SK-N-SH (cell line): Measurements from ENCODE around the gene TBL3.

Experiments
- CHD2 ChIP-seq: fragments of 150-350 bp; IDR thresholded peaks from 2 replicates; pipeline ENCODE4 v1.6.1; 2018; ENCODE audit warnings: low read length; ENCODE audit not compliant: partially characterized antibody
- EP300 ChIP-seq, 2 experiments: IDR thresholded peaks; 2 replicates each; pipeline versions ENCODE4 v1.4.0 to v1.6.1; 2012; ENCODE audit warnings: borderline replicate concordance in 1 of 2, low read depth in 1 of 2, low read length in 1 of 2
- FOXM1 ChIP-seq: IDR thresholded peaks from 2 replicates; pipeline ENCODE4 v1.4.0; 2012; ENCODE audit warnings: low read depth, mild to moderate bottlenecking
- NFIC ChIP-seq: IDR thresholded peaks from 2 replicates; pipeline ENCODE4 v1.4.0; 2012; ENCODE audit warnings: borderline replicate concordance
- NRF1 ChIP-seq: IDR thresholded peaks from 2 replicates; pipeline ENCODE4 v1.6.1; 2012; ENCODE audit warnings: low read depth, mild to moderate bottlenecking, low read length
- POLR2AphosphoS5 ChIP-seq: IDR thresholded peaks from 2 replicates; pipeline ENCODE4 v1.6.1; 2012; ENCODE audit warnings: low read depth, low read length
- RAD21 ChIP-seq: IDR thresholded peaks from 2 replicates; pipeline ENCODE4 v1.6.1; 2012; ENCODE audit warnings: mild to moderate bottlenecking, low read length
- SIN3A ChIP-seq: IDR thresholded peaks from 2 replicates; pipeline ENCODE4 v1.6.1; 2012; ENCODE audit warnings: low read depth, mild to moderate bottlenecking, low read length, moderate library complexity, borderline replicate concordance
- SMC3 ChIP-seq: IDR thresholded peaks from 2 replicates; pipeline ENCODE4 v1.6.1; 2012; ENCODE audit warnings: low read depth, low read length, improper control_type of control experiment
- USF2 ChIP-seq: fragments of 150-350 bp; IDR thresholded peaks from 2 replicates; pipeline ENCODE4 v1.6.1; 2017; ENCODE audit warnings: antibody characterized with exemption, low read length, low read depth, borderline replicate concordance
- YY1 ChIP-seq: IDR thresholded peaks from 2 replicates; pipeline ENCODE4 v1.4.0; 2012; ENCODE audit warnings: low read depth, mild to moderate bottlenecking
- TF ChIP-seq, protein P1 (sequence below): fragments of 200-600 bp; sonication (generic); IDR thresholded peaks from 2 replicates; pipeline ENCODE4 v1.6.1; 2017; ENCODE audit warnings: antibody characterized with exemption, mild to moderate bottlenecking, moderate library complexity
- TF ChIP-seq, protein P2 (sequence below): IDR thresholded peaks from 2 replicates; pipeline ENCODE4 v1.4.0; 2012; ENCODE audit warnings: low read depth

GRCh38 chr16:2009164-2009711 lies 37.4 kb downstream of the TBL3 start:
- TF ChIP-seq NRF1 (no peak), POLR2AphosphoS5 (no peak), CHD2 (no peak), RAD21 (no peak), YY1 (no peak), FOXM1 (no peak), SIN3A (no peak), SMC3 (no peak), EP300 (IDR thresholded peaks at IDR 0.05; ENCODE audit: borderline replicate concordance in 1 of 2, low read depth in 1 of 2, low read length in 1 of 2) (no peak), USF2 (no peak), NFIC (no peak)
- TF ChIP-seq, protein P1, sequence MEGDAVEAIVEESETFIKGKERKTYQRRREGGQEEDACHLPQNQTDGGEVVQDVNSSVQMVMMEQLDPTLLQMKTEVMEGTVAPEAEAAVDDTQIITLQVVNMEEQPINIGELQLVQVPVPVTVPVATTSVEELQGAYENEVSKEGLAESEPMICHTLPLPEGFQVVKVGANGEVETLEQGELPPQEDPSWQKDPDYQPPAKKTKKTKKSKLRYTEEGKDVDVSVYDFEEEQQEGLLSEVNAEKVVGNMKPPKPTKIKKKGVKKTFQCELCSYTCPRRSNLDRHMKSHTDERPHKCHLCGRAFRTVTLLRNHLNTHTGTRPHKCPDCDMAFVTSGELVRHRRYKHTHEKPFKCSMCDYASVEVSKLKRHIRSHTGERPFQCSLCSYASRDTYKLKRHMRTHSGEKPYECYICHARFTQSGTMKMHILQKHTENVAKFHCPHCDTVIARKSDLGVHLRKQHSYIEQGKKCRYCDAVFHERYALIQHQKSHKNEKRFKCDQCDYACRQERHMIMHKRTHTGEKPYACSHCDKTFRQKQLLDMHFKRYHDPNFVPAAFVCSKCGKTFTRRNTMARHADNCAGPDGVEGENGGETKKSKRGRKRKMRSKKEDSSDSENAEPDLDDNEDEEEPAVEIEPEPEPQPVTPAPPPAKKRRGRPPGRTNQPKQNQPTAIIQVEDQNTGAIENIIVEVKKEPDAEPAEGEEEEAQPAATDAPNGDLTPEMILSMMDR, result no peak
- TF ChIP-seq, protein P2, sequence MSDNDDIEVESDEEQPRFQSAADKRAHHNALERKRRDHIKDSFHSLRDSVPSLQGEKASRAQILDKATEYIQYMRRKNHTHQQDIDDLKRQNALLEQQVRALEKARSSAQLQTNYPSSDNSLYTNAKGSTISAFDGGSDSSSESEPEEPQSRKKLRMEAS, result no peak
